IMR-90 (cell line): ENCODE results near the gene RAD51AP1. TPM values are rescaled to one million over a fixed set of nuclear protein-coding genes. Genes with fewer than 3 reads are reported as not detected.
"Not testable (repeated sequence)": the region's sequence is repeated elsewhere in the genome, so short reads cannot be mapped to it uniquely, and the experiment has no call there.

Source experiments
- ATAC-seq: fragments of 200-7000 bp; cut with Tn5 transposase; 2 replicates; pipeline ENCODE4 v1.9.1; 2020; ENCODE audit warnings: low read depth, mild to moderate bottlenecking, moderate library complexity
- BruUV-seq: library from RNA; stranded (reverse); fragments of 400-500 nt; replicated peaks from 2 replicates; lab custom pipeline; 2021; lab: Mats Ljungman, UMichigan
- CTCF ChIA-PET: fragments of 300-600 bp; formaldehyde crosslinking; extraction: SDS; loops from one replicate; lab custom pipeline; 2021; ENCODE audit warnings: antibody characterized with exemption; lab: Yijun Ruan, JAX
- POLR2A ChIA-PET: fragments of 300-600 bp; sonication (Branson Sonifier 250); formaldehyde crosslinking; loops from one replicate; lab custom pipeline; 2022; ENCODE audit warnings: antibody characterized with exemption; ENCODE audit not compliant: unreplicated experiment; lab: Charles Lee
- DNase-seq: peaks from one replicate; pipeline ENCODE4 v3.0.0; 2013
- H2AFZ ChIP-seq: replicated peaks from 2 replicates; pipeline ENCODE3; 2013; ENCODE audit warnings: low read length, mild to moderate bottlenecking; ENCODE audit not compliant: poor library complexity
- H2AK5ac ChIP-seq: 2 replicates; pipeline ENCODE4 v1.6.1; 2013; ENCODE audit warnings: low read depth, low read length, inconsistent platforms
- H2AK9ac ChIP-seq: replicated peaks from 2 replicates; pipeline ENCODE3; 2013; ENCODE audit warnings: mild to moderate bottlenecking, low read depth, low read length, moderate library complexity; ENCODE audit not compliant: poor library complexity
- H2BK120ac ChIP-seq: 2 replicates; pipeline ENCODE4 v1.6.1; 2013; ENCODE audit warnings: low read depth, low read length, inconsistent platforms
- H2BK15ac ChIP-seq: 3 replicates; pipeline ENCODE4 v1.6.1; 2013; ENCODE audit warnings: low read depth, low read length, inconsistent platforms
- H2BK20ac ChIP-seq: 2 replicates; pipeline ENCODE4 v1.6.1; 2013; ENCODE audit warnings: low read depth, mild to moderate bottlenecking, inconsistent platforms, low read length, moderate library complexity
- H2BK5ac ChIP-seq: 2 replicates; pipeline ENCODE4 v1.6.1; 2013; ENCODE audit warnings: mild to moderate bottlenecking, low read depth, low read length, inconsistent platforms; ENCODE audit not compliant: poor library complexity, severe bottlenecking
- H3K14ac ChIP-seq: replicated peaks from 2 replicates; pipeline ENCODE4 v1.6.1; 2013; ENCODE audit warnings: low read depth, low read length, inconsistent platforms
- H3K18ac ChIP-seq: 2 replicates; pipeline ENCODE4 v1.6.1; 2013; ENCODE audit warnings: low read depth, low read length, control low read depth
- H3K23ac ChIP-seq: 2 replicates; pipeline ENCODE4 v1.6.1; 2013; ENCODE audit warnings: low read depth, low read length, inconsistent platforms
- H3K27ac ChIP-seq: 2 replicates; pipeline ENCODE4 v1.5.1; 2013; ENCODE audit warnings: mild to moderate bottlenecking, control low read depth, low read length; ENCODE audit not compliant: insufficient read depth
- H3K27me3 ChIP-seq: 2 replicates; pipeline ENCODE4 v1.6.1; 2013; ENCODE audit warnings: low read length; ENCODE audit not compliant: control insufficient read depth, insufficient read depth
- H3K36me3 ChIP-seq: 2 replicates; pipeline ENCODE4 v1.6.1; 2013; ENCODE audit warnings: low read length, mixed read lengths; ENCODE audit not compliant: control insufficient read depth, insufficient read depth
- H3K4ac ChIP-seq: 2 replicates; pipeline ENCODE4 v1.6.1; 2013; ENCODE audit warnings: low read depth, low read length, inconsistent platforms
- H3K4me1 ChIP-seq: 2 replicates; pipeline ENCODE4 v1.6.1; 2013; ENCODE audit warnings: low read length, mixed read lengths; ENCODE audit not compliant: control insufficient read depth, insufficient read depth
- H3K4me2 ChIP-seq: 2 replicates; pipeline ENCODE4 v1.6.1; 2013; ENCODE audit warnings: low read depth, mild to moderate bottlenecking, control low read depth, low read length, moderate library complexity
- H3K4me3 ChIP-seq: 2 replicates; pipeline ENCODE4 v1.5.1; 2013; ENCODE audit warnings: low read depth, mild to moderate bottlenecking, control low read depth, low read length, moderate library complexity; ENCODE audit not compliant: insufficient read depth
- H3K56ac ChIP-seq: 2 replicates; pipeline ENCODE4 v1.6.1; 2013; ENCODE audit warnings: low read length, inconsistent platforms; ENCODE audit not compliant: insufficient read depth; ENCODE audit errors: extremely low read depth
- H3K79me1 ChIP-seq, 2 experiments: 2 replicates each; pipeline ENCODE4 v1.6.1; 2013; ENCODE audit warnings: low read length in 2 of 2, inconsistent platforms in 1 of 2, low read depth in 1 of 2
- H3K9ac ChIP-seq: 2 replicates; pipeline ENCODE4 v1.6.1; 2013; ENCODE audit warnings: low read depth, low read length, control low read depth
- H3K9me1 ChIP-seq: 2 replicates; pipeline ENCODE4 v1.6.1; 2013; ENCODE audit warnings: low read length, inconsistent platforms; ENCODE audit not compliant: insufficient read depth
- H3K9me3 ChIP-seq: 2 replicates; pipeline ENCODE4 v1.6.1; 2013; ENCODE audit warnings: low read length; ENCODE audit not compliant: control insufficient read depth, insufficient read depth
- H4K20me1 ChIP-seq: 2 replicates; pipeline ENCODE4 v1.6.1; 2013; ENCODE audit warnings: low read length, inconsistent platforms; ENCODE audit not compliant: insufficient read depth
- H4K5ac ChIP-seq: 2 replicates; pipeline ENCODE4 v1.6.1; 2013; ENCODE audit warnings: mild to moderate bottlenecking, low read depth, low read length, control low read depth
- H4K8ac ChIP-seq, 2 experiments: 2 replicates each; pipeline ENCODE4 v1.6.1; 2013; ENCODE audit warnings: low read depth in 2 of 2, low read length in 2 of 2, control low read depth in 1 of 2, inconsistent platforms in 1 of 2
- H4K91ac ChIP-seq: 2 replicates; pipeline ENCODE4 v1.6.1; 2013; ENCODE audit warnings: low read depth, low read length, inconsistent platforms; ENCODE audit not compliant: insufficient read depth
- CEBPB ChIP-seq: IDR thresholded peaks from 2 replicates; pipeline ENCODE4 v1.6.1; 2012; ENCODE audit warnings: low read depth, low read length, improper control_type of control experiment
- FOS ChIP-seq: fragments of 150-350 bp; IDR thresholded peaks from 2 replicates; pipeline ENCODE4 v1.6.1; 2016; ENCODE audit warnings: low read depth, low read length
- RCOR1 ChIP-seq: IDR thresholded peaks from 2 replicates; pipeline ENCODE4 v1.6.1; 2012; ENCODE audit warnings: mild to moderate bottlenecking, low read length, improper control_type of control experiment; ENCODE audit not compliant: insufficient replicate concordance
- WGBS, 2 experiments: methylation state at CpG; one replicate each; pipeline versions ENCODE4 v1.1.5 to v1.1.7; 2013; ENCODE audit warnings: missing lambda C conversion rate in 2 of 2; ENCODE audit not compliant: insufficient read length in 1 of 2; ENCODE audit errors: extremely low coverage in 2 of 2; 5-methylcytosine and 5-hydroxymethylcytosine counted together
- dilution Hi-C: fragments of 300-500 bp; cut with HindIII; formaldehyde crosslinking; loops from one replicate; pipeline ENCODE4 v1.14.3; 2018; ENCODE audit warnings: low sequenced_read_pairs; ENCODE audit not compliant: unreplicated experiment
- in situ Hi-C: fragments of 300-500 bp; cut with MboI; formaldehyde crosslinking; loops from 3 replicates; pipeline ENCODE4 v1.14.3; 2019; ENCODE audit warnings: low sequenced_read_pairs, inconsistent platforms, mixed read lengths
- intact Hi-C: fragments of 100-400 bp; cut with micrococcal nuclease; formaldehyde crosslinking; loops from 2 replicates; pipeline ENCODE4 v1.10.0; 2022
- polyA plus RNA-seq, 3 experiments: library from polyadenylated mRNA; depleted of rRNA; stranded (reverse); fragments of >200 nt; gene quantifications; 2 replicates each; pipeline ENCODE4 v1.2.3, GENCODE V29; 2012; ENCODE audit warnings: low replicate concordance in 1 of 3
- total RNA-seq: library from RNA; depleted of rRNA; stranded (reverse); fragments of >200 nt; gene quantifications from 2 replicates; pipeline ENCODE4 v1.2.3, GENCODE V29; 2012

The RAD51AP1 gene
- total and polyA plus RNA-seq, 2 of the 4 experiments (the other 2 are of a cell fraction), result 6.5 to 10.2 TPM

- Histone ChIP-seq H3K36me3 (peaks cover 3% of the 10 kb centered on the region; the same call in 1 of the 2 replicates), H3K4me1 (no peaks in the 10 kb centered on the region), H4K5ac (no peak overlapping the region), H3K14ac (no peak overlapping the region), H2BK20ac (no peak overlapping the region), H3K4me2 (peak overlapping the region; percentile 59; the same call in 1 of the 2 replicates), H2BK15ac (no peak overlapping the region), H3K27ac (no peak overlapping the region), H2AFZ (no peak overlapping the region), H4K20me1 (no peaks in the 10 kb centered on the region), H2BK5ac (no peak overlapping the region), H4K8ac (no peak overlapping the region), H4K91ac (no peak overlapping the region), H3K18ac (no peak overlapping the region), H3K56ac (no peak overlapping the region), H3K4ac (no peak overlapping the region), H3K4me3 (no peak overlapping the region), H3K23ac (no peak overlapping the region), H3K79me1 (no peaks in the 10 kb centered on the region), H2BK120ac (no peak overlapping the region), H2AK9ac (no peak overlapping the region), H3K9ac (no peak overlapping the region), H2AK5ac (no peak overlapping the region), H3K9me1 (no peaks in the 10 kb centered on the region), H3K27me3 (no peaks in the 10 kb centered on the region), H3K9me3 (no peaks in the 10 kb centered on the region)
- WGBS, 2 experiments, result no CpG with 5 or more reads among the region's 5 CpGs
- in situ Hi-C loops, result no loop called here
- intact Hi-C loops, result no loop called here
- ChIA-PET POLR2A (no interaction called here), CTCF (no interaction called here)
- TF ChIP-seq CEBPB, result peak; percentile 18; the same call in 1 of the 2 replicates
- TF ChIP-seq RCOR1, result no peak
- no peak for TF ChIP-seq FOS
- dilution Hi-C loops, result no loop called here
- ATAC-seq (peak; percentile 88), DNase-seq (peak; percentile 84)
- no TSS peak for BruUV-seq
These were observed 31.8 kb upstream of the RAD51AP1 start for GRCh38 chr12:4506870-4507269.

- DNase-seq, CTCF ChIA-PET, intact Hi-C loops, H2BK15ac ChIP-seq, H3K14ac ChIP-seq, H3K4ac ChIP-seq, H3K4me2 ChIP-seq, H3K9ac ChIP-seq, H2AK9ac ChIP-seq, H4K91ac ChIP-seq, H3K27ac ChIP-seq, POLR2A ChIA-PET, H2BK20ac ChIP-seq, H3K9me1 ChIP-seq, H2AK5ac ChIP-seq, H3K9me3 ChIP-seq, dilution Hi-C loops, H3K23ac ChIP-seq, H3K18ac ChIP-seq, H4K5ac ChIP-seq, in situ Hi-C loops, H3K4me1 ChIP-seq, H2BK120ac ChIP-seq, H2AFZ ChIP-seq, H3K36me3 ChIP-seq, H4K20me1 ChIP-seq, ATAC-seq, H3K79me1 ChIP-seq, H2BK5ac ChIP-seq, H3K27me3 ChIP-seq, H3K56ac ChIP-seq, BruUV-seq, H4K8ac ChIP-seq, H3K4me3 ChIP-seq: not testable (repeated sequence)
- no CpG with 5 or more reads among the region's 4 CpGs for WGBS, 2 experiments
These were observed 30.2 kb upstream of the RAD51AP1 start for GRCh38 chr12:4508503-4508902.
